GM12865 (cell line): ENCODE measurements around the gene PAPPA.

Source experiments
- DNase-seq: peaks from one replicate; pipeline ENCODE4 v3.0.0; 2010; ENCODE audit warnings: low read depth
- H3K4me3 ChIP-seq: 2 replicates; pipeline ENCODE4 v1.5.1; 2011; ENCODE audit warnings: mild to moderate bottlenecking, low read depth, low read length, control low read depth
- CTCF ChIP-seq: IDR thresholded peaks from 2 replicates; pipeline ENCODE4 v1.5.1; 2011; ENCODE audit warnings: low read length, control low read depth, low read depth, inconsistent platforms; ENCODE audit not compliant: insufficient read depth; ENCODE audit errors: missing control alignments

Gene PAPPA

DNA sequence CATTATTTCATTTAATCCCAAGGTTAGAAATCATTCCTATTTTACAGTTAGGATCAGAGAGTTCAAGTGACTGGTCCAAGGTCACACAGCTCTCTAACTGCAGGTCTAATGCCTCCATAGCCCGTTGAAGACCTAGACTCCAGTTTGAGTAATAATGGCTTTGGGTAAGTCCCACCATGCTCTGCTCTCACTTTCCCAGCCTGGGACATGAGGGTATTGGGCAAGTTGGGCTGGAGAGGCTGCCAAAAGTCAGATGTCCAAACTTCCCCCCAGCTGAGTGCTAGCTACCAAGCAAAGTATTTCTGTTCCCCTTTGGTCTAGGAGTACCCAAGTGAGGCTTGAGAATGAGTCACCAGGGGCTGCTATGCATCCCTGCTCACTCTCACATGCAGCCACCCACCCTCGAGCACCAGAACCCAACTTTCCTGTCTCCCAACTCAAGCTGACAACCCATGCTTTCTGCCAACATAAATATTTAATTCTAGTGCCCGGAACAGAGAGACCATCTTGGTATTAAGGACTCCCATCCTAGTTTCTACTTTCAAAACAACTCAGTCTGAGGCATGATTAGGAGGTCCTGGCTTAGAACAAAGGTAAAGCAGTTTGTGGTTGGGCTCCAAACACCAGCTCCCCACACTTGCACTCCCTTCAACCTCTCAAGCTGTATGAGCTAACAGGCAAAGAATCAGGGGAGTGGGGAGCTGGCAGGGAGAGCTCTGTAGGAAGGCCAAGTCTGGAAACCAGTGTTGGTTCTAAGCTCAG is 297.0 kb downstream of the PAPPA start:
- no peak overlapping the region for H3K4me3 ChIP-seq
- DNase-seq, result peak; percentile 55
- TF ChIP-seq CTCF, result no peak

GRCh38 chr9:116451500-116452115 is 298.0 kb downstream of the PAPPA start:
- H3K4me3 ChIP-seq, result no peak overlapping the region
- no peak for DNase-seq
- TF ChIP-seq CTCF, result no peak
